ENCODE data around the gene C20orf141.

GRCh38 chr20:2799271-2799670, 15.5 kb upstream of the C20orf141 start:
- TF ChIP-seq CTCF (IDR thresholded peaks at IDR 0.05) (no peak), POLR2A (IDR thresholded peaks at IDR 0.05) (no peak)

All from heart left ventricle (tissue), 13 donors.